Germinal center (tissue), 1 donor: ENCODE data around the gene FARSA.
A peak's percentile ranks its signal among the peaks of the same experiment; 100 is the strongest.
"Not testable (repeated sequence)": the region's sequence is repeated elsewhere in the genome, so short reads cannot be mapped to it uniquely, and the experiment has no call there.

Source experiments
- DNase-seq: peaks from one replicate; pipeline ENCODE4 v3.0.0; 2012; ENCODE audit warnings: mixed read lengths, low spot score

The FARSA gene

DNA sequence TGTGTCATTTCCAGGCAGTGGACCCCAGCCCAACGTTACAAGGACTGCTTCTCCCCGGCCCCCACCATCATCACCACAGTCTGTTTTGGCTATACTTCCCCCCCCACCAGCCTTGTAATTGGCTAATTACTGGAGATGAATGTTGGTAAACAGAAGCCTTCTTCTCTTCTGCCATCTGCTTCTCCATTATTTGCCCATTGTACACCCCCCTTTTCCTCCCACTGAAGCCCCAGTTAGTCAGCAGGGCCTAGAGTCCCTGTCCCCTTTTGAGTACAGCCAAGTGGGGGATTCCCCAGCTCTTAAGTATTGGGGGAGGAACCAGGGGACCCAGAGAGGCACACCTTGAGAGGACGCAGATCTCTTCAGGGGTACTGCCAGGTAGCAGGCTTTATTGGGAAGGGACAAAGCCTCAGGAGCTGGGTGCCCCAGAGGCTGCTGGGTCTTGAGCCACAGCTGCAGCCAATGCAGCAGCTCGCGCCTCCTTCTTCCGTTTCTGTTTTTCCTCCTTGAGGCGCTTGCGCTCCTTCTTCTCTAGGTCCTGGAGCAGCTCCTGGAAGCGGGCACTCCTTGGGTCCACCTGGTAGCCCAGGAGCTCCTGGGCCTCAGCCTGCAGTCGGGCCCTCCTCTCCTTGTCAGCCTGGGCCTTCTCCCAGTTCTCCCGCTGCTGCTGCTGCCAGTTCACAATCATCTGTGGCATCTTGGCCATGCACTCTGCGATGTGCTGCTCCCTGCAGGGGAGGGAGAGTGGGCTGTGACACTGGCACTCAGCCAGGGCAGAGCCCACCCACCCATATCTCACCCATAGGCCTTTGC is 20.5 kb upstream of the FARSA start:
- DNase-seq: no peak

DNA sequence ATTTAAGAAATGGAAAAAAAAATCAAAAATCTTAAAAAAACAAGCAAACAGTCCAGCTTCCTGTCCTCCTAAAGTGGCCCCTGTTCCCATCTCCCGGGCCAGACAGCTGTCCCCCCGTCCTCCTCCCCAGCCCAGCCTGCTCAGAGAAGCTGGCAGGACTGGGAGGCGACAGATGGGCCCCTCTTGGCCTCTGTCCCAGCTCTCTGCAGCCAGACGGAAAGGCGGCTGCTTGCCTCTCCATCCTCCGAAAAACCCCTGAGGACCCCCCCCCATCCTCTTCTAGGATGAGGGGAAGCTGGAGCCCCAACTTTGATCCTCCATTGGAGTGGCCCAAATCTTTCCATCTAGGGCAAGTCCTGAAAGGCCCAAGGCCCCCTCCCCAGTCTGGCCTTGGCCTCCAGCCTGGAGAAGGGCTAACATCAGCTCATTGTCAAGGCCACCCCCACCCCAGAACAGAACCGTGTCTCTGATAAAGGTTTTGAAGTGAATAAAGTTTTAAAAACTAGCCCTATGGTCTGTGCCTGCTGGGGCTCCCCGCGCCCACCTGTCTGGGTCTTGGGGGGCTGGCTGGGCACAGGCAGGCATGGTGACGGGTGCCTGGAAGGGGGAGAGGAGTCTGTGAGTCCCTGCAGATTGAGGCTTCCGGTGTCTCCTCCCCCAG is 19.8 kb upstream of the FARSA start:
- DNase-seq: no peak

DNA sequence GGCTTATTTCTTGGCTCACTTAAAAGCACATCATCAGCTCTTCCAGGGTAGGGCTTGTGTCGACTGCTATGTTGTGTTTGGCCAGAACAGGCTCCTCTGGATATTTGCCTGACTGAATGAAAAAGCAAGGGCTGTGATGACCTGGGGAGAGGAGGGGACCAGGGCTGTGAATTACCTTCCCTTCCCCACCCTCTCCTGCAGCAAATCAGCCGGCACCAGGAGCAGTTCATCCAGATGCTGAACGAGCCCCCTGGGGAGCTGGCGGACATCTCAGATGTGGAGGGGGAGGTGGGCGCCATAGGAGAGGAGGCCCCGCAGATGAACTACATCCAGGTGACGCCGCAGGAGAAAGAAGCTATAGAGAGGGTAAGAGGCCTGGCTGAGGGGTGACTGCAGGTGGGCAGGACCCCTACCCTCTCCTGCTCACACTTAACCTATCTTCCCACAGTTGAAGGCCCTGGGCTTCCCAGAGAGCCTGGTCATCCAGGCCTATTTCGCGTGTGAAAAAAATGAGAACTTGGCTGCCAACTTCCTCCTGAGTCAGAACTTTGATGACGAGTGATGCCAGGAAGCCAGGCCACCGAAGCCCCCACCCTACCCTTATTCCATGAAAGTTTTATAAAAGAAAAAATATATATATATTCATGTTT is 19.1 kb upstream of the FARSA start:
- DNase-seq: no peak

DNA sequence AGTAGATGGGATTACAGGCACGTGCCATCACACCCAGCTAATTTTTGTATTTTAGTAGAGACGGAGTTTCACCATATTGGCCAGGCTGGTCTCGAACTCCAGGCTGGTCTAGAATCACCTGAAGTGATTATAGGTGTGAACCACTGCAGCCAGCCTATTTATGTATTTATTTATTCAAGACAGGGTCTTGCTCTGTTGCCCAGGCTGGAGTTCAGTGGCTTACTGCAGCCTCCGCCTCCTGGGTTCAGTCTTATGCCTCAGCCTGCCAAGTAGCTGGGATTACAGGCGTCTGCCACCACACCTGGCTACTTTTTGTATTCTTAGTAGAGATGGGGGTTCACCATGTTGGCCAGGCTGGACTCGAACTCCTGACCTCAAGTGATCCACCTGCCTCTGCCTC is 18.5 kb upstream of the FARSA start:
- DNase-seq: not testable (repeated sequence)

DNA sequence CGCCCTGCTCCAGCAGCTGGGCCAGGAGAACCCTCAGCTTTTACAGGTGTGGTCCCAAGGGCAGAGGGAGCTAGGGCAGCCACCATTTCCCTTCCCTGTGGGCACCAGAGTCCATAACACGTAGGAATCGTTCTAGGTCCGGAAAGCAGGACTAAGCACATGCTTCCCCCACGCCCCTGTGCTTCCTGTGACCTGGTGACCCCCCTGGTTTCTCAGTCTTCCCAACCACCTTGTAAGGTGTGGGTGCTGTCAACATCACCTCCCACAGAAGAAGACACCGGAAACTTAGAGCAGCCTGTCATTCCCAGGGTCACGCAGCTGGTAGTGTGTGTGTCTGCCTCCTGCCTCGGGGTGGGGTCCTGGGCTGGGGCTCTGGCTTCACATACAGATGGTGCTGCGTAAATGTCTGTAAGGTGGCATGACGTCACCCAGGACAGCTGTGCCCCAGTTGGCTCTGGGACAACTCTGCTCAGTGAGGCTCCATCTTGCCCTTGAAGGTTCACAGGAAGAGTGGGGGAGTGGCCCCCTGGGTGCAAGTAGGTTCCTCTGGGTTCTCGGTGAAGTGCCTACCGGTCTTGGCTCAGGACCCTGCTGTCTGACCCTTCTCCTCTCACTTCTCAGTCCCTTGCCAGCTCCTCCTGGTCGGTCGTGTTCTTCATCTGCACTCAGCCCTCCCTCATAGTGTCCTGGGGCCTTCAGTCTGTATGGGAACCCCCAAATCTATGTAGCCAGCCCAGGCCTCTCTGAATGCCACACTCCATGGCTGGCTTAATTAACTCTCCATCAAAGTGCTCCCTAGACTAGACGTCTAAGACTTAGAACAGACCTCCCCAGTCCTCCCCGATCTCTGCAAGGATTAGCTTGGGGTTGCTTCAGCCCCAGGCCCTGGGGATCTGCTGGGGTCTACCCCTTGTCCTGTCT is 16.1 kb upstream of the FARSA start:
- no peak for DNase-seq

DNA sequence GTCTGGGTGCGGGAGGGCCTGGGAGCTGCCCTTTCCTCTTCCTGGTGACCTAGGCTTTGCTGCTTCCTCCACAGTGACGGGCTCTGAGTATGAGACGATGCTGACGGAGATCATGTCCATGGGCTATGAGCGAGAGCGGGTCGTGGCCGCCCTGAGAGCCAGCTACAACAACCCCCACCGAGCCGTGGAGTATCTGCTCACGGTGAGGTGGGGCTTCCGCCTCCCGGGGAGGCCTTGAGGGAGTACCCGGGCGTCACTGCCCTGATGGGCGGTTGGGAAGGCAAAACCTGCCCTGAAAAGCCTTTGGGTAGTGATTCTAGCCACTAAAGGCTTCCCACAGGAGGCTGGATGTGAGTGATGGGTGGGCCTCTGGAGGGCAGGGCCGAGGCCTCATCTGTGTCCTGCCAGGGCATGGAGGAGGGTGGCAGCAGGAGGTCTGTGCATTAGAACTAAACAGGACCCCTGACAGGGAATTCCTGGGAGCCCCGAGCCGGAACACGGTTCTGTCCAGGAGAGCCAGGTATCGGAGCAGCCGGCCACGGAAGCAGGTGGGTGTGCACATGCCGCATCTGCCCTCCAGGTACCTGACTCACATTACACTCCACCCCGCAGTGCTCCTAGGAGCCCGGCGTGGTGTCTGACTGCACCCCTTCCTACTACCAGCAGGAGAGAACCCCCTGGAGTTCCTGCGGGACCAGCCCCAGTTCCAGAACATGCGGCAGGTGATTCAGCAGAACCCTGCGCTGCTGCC is 15.3 kb upstream of the FARSA start:
- DNase-seq: no peak

DNA sequence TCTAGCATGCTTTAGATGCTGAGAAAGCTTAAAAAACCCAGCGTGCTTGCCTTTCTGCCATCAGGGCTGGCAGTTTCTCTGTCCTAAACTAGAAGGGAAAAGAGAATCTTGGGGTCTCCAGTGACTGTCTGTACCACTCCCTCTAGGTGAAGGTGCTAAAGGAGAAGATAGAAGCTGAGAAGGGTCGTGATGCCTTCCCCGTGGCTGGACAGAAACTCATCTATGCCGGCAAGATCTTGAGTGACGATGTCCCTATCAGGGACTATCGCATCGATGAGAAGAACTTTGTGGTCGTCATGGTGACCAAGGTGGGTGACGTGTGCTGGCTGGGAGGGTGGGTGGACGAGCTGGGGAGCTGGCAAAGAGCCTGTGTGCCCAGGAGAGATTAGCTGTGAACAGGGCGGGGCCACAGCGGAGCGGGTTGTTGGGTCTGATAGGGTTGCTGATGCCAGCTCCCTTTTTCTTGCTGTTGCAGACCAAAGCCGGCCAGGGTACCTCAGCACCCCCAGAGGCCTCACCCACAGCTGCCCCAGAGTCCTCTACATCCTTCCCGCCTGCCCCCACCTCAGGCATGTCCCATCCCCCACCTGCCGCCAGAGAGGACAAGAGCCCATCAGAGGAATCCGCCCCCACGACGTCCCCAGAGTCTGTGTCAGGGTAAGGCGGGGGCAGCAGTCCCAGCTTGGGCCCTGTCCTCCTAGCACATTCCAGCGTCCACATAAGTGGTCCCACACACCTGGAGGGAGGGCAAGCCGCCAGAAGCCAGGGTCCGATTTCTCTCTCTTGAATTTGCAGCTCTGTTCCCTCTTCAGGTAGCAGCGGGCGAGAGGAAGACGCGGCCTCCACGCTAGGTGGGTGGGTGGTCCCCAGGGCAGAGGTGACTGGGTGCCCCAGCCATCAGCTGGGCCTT is 14.4 kb upstream of the FARSA start:
- no peak for DNase-seq

DNA sequence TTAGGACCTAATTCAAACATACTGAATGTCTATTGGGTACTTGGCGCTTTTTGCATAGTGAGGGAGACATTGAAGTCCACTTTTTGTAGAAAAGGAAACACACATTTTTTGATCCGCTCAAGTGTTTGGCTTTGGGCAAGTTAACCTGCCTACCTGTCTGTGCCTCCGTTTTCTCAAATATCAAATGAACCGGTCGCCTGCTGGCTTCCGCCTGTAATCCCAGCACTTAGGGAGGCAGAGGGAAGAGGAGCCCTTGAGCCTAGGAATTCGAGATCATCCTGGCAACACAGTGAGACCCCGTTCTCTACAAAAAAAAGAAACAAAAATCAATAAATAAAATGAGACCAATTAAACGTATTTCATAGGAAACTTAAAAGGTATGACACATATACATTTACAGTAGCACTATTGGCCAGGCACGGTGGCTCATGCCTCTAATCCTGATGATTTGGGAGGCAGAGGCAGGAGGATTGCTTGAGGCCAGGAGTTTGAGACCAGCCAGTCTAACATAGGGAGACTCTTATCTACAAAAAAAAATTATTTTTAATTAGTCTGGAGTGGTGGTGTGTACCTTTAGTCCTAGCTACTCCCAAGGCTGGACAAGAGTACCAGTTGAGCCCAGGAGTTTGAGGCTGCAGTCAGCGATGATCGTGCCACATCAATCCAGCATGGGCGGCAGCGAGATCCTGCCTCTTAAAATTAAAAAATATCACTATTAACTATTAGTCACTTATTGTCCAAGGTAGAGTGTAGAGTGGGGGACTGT is 13.4 kb upstream of the FARSA start:
- no peak for DNase-seq

DNA sequence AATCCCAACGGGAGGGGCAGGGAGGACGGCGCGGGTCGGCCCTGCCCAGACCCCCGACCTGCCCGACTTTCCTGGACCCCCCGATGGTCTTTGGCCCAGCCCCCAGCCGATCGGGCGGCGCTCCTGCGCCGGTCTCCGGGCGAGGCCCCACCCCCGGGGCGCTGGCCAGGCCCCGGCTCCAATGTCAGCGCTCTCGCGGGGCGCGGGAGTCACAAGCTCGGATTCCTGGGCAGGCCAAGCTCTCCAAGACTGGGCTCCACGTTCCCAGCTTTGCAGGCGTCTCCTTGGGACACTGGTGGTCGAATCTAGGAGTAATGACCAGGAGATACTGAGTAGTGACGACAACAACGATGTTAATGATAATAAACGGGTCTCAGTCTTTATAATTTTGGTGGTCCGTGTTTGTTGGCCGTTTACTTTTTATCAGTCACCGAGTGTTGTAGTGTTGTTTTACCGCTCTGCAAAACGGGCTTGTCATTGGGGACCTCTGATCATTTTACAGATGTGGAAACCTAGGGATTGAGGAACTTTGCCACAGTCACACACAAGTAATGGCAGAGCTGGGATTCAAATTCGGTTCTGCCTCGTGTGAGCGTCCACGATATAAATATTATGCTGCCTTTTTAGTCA is 12.7 kb upstream of the FARSA start:
- DNase-seq: peak; percentile 51

DNA sequence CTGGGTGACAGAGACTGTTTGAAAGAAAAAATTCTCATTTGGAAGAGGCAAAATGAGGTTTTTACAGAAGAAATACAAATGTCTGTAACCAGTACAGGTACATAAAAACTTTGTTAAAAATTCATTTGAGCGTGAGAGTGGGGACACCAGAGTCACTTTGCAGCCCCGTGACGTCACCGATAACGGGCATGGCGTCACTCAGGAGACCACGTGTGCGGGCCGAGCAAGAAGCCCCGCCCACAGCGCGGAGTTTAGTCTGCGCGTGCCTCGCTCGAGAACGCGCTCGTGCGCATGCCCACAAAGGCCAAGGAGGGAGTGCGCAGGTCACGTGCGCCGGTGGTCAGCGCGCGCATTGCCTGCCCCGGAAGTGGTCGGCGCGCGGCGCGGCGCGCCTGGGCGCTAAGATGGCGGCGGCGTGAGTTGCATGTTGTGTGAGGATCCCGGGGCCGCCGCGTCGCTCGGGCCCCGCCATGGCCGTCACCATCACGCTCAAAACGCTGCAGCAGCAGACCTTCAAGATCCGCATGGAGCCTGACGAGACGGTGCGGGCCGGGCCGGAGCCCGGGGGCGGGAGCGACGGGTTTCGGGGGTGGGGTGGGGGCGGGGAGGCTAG is 12.1 kb upstream of the FARSA start, which contains the start of gene RAD23A:
TSS of gene RAD23A (plus strand) at position 384 of the 613 bp plus-strand sequence. CDS start at position 471, 87 bp downstream.
- DNase-seq: peak; percentile 94

DNA sequence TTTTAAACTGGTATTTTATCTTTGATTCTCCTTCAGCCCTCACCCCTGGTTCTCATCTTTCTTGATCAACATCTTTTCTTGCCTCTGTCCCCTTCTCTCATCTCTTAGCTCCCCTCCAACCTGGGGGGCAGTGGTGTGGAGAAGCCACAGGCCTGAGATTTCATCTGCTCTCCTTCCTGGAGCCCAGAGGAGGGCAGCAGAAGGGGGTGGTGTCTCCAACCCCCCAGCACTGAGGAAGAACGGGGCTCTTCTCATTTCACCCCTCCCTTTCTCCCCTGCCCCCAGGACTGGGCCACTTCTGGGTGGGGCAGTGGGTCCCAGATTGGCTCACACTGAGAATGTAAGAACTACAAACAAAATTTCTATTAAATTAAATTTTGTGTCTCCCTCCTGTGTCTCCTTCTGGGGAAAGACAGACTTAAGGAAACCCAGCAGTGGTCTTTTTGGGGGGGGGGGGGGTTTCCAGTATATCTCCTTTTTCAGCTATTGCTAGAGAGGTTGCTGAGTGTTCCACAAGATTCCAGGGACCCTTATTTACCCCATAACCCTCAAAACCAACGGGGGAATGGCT is 10.7 kb upstream of the FARSA start:
- DNase-seq: no peak

DNA sequence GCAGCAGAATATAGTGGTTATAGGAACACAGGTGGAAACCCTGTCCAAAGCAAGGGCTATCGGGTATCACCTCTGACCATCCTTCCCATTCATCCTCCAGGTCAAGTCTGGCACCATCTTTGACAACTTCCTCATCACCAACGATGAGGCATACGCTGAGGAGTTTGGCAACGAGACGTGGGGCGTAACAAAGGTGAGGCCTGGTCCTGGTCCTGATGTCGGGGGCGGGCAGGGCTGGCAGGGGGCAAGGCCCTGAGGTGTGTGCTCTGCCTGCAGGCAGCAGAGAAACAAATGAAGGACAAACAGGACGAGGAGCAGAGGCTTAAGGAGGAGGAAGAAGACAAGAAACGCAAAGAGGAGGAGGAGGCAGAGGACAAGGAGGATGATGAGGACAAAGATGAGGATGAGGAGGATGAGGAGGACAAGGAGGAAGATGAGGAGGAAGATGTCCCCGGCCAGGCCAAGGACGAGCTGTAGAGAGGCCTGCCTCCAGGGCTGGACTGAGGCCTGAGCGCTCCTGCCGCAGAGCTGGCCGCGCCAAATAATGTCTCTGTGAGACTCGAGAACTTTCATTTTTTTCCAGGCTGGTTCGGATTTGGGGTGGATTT is 10.0 kb upstream of the FARSA start:
- DNase-seq: no peak

DNA sequence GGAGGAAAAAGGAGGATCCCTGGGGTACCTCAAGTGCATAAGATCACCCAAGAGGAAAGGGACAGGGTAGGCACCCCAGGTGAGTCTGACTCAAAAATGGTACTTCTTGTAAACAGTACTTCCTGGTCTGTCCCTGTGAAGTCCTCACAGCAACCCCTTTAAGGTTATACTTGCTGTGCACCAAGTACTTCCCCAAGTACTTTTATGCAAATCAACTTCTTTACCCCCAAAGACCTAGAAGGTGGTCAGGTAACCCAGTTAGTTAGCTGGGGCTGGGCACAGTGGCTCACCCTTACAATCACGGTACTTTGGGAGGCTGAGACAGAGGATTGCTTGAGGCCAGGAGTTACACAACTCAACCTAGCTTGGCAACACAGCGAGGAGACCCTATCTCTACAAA is 7.4 kb upstream of the FARSA start:
- no peak for DNase-seq

DNA sequence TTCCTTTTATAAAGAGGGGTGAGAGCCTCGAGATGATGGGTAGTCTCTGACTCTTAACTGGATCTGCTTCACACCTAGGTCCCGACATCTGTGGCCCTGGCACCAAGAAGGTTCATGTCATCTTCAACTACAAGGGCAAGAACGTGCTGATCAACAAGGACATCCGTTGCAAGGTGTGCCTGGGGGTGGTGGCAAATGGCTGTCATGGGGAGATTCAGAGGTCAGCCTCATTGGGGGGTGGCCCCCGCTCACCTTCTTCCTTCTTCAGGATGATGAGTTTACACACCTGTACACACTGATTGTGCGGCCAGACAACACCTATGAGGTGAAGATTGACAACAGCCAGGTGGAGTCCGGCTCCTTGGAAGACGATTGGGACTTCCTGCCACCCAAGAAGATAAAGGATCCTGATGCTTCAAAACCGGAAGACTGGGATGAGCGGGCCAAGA is 6.5 kb upstream of the FARSA start:
- DNase-seq: no peak

DNA sequence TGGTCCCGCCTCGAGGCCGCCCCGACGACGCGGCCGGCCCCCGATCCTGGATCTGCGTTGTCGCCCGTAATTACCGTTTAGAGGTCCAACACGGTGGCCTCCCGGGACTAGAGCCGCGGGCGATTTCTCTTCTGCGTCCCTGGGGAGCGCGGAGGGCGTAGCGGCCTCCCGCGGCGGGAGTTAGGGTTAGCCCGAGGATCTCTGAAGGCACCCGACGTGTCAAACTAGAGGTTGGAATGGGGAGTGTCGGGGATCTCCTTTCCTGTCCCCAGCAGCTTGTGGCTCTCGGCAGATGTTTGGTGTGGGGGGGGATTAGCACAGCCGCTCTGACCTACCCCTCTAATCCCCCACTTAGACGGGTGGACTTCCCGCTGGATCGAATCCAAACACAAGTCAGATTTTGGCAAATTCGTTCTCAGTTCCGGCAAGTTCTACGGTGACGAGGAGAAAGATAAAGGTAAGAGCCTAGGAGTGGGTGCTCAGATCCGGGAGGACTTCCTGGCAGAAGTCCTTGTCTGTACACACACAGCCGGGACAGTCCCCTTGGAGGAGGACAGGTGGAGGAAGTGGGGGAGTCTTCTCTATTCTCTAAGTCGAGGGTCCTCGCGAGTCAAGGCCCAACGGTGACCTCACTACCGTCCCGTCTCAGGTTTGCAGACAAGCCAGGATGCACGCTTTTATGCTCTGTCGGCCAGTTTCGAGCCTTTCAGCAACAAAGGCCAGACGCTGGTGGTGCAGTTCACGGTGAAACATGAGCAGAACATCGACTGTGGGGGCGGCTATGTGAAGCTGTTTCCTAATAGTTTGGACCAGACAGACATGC is 5.5 kb upstream of the FARSA start:
- peak; percentile 32 for DNase-seq

DNA sequence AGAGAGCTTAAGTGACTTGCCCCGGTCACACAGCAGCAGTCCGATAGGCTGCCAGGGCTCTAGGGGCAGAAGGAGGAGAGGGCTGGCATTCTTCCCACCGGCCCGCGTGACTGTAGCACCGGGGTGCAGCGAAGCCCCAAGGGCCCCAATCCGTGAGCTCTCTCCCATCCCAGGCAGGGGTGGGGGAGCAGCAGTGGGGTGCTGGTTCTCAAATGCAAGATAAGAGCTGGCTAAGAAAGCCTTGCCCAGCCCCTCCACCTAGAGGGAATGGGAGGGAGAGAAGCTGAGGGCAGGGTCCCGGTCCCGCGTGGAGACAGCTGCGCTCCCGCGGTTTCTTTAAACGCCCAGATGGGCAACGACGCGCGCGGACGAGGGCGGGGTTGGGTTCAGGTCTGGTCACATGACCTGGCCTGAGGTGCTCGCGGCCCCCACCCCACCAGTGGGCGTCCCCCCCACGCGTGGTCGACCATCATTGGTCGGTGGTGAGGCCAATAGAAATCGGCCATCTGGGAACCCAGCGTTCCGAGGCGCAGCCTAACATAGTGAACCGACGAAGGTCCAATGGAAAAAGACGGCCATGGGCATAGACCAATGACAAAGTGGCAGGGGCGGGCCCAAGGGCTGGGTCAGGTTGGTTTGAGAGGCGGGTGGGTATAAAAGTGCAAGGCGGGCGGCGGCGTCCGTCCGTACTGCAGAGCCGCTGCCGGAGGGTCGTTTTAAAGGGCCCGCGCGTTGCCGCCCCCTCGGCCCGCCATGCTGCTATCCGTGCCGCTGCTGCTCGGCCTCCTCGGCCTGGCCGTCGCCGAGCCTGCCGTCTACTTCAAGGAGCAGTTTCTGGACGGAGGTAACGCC is 4.6 kb upstream of the FARSA start, which contains the start of gene CALR:
TSS of gene CALR (plus strand) at position 683 of the 852 bp plus-strand sequence. CDS start at position 754, 71 bp downstream.
- DNase-seq: peak; percentile 98
